ENCODE measurements around the gene PFKFB2.

The PFKFB2 gene

GRCh38 chr1:207062058-207062457 is 9.0 kb downstream of the PFKFB2 start:
- no peak overlapping the region for H3K27ac ChIP-seq (ENCODE audit: extremely low read depth, low read depth, low read length)
- ChIA-PET CTCF (interaction anchor here (1.0 kb wide), 1 partner anchor 9 kb away, joined by 3 read pairs; the partner anchor contains the start of gene PFKFB2), POLR2A (no interaction called here)
- H3K4me3 ChIP-seq (ENCODE audit: low read depth, low read length), result no peak overlapping the region
- H3K9me3 ChIP-seq (ENCODE audit: control insufficient read depth, insufficient read depth, low read depth, low read length), result no peaks in the 10 kb centered on the region
- no peak for TF ChIP-seq PRDM4 (tag by site-specific recombination; IDR thresholded peaks at IDR 0.05)
- no peak for TF ChIP-seq KLF9 (tag by site-specific recombination; IDR thresholded peaks at IDR 0.05; ENCODE audit: low read depth)
- no peak for TF ChIP-seq ZNF274 (IDR thresholded peaks at IDR 0.05; ENCODE audit: low read length)
- no peak for TF ChIP-seq ZNF274 (tag by site-specific recombination; IDR thresholded peaks at IDR 0.05; ENCODE audit: borderline replicate concordance)
- TF ChIP-seq KLF10 (tag by site-specific recombination; IDR thresholded peaks at IDR 0.05), result no peak
- TF ChIP-seq ZNF366 (tag by site-specific recombination; conservative IDR thresholded peaks at IDR 0.05), result no peak
- no peak for TF ChIP-seq ZNF2 (tag by site-specific recombination; IDR thresholded peaks at IDR 0.05)
- no peak for TF ChIP-seq ZBTB44 (tag by site-specific recombination; IDR thresholded peaks at IDR 0.05)
- no peak for TF ChIP-seq SP3 (tag by site-specific recombination; IDR thresholded peaks at IDR 0.05)
- TF ChIP-seq ZNF610 (tag by site-specific recombination; IDR thresholded peaks at IDR 0.05; ENCODE audit: borderline replicate concordance), result no peak
- TF ChIP-seq PRDM10 (tag by site-specific recombination; IDR thresholded peaks at IDR 0.05), result no peak
- TF ChIP-seq ZNF791 (tag by site-specific recombination; IDR thresholded peaks at IDR 0.05), result no peak
- TF ChIP-seq ZNF114 (tag by site-specific recombination; IDR thresholded peaks at IDR 0.05), result no peak
- no peak for TF ChIP-seq ZNF26 (tag by site-specific recombination; IDR thresholded peaks at IDR 0.05)
- TF ChIP-seq ZBTB26 (tag by site-specific recombination; optimal IDR thresholded peaks at IDR 0.05), result no peak
- H3K4me1 ChIP-seq (ENCODE audit: control insufficient read depth, insufficient read depth, low read length), result no peaks in the 10 kb centered on the region
- H3K36me3 ChIP-seq (ENCODE audit: control insufficient read depth in 2 of 2, insufficient read depth in 1 of 2, low read length in 2 of 2), result peaks cover 0 to 42% of the 10 kb centered on the region in 2 experiments; a peak in 1 of 3 replicates

Measured in HEK293 (cell line).